ENCODE results near the gene CEMIP.

CEMIP gene

GRCh38 chr15:80989518-80990478 is 210.6 kb downstream of the CEMIP start, which contains the start of gene MESD:
Gene MESD, minus strand, starts transcription at chr15:80989819. Its CDS starts 28 bp downstream, at chr15:80989791.
- no peak for FAIRE-seq

DNA sequence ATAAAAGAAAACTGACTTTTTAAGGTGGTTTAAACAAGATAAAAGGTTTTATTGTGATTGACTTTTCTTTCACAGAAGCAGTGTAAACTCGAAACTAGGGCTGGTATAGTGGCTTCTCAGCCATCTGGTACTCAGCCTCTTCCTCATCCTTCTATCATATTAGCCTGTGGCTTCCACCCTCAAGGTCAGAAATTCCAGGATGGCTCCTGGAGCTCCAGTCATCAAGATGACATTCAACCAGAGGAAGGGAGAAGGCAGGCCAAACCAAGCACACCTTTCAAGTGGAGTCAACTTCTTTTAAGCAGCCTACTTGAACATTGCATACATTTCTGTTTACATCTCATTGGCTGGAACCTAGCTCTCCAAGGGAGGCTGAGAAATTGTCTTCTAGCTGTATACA is 211.8 kb downstream of the CEMIP start:
- no peak for FAIRE-seq

GRCh38 chr15:80991421-80991820 is 212.3 kb downstream of the CEMIP start:
- no peak for FAIRE-seq

DNA sequence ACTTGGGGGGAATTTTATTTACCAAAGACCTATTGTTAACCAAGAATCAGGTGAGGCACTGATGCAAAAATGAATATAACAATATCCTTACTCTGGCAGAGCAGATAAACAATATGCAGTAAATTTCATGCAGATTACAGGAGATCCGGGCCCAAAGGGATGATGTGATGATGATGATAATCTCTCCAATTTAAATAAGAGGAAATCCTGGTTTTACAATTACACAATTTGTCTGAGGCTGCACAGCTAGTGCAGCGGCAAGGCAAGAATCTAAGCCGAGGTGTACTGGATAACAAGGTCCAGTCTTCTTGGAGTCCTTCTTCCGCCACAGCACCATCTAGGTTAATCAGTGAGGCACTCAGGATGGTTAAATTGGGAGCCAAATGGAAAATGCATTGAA is 212.8 kb downstream of the CEMIP start:
- FAIRE-seq, result no peak

GRCh38 chr15:80992441-80992840 is 213.3 kb downstream of the CEMIP start:
- FAIRE-seq, result no peak

DNA sequence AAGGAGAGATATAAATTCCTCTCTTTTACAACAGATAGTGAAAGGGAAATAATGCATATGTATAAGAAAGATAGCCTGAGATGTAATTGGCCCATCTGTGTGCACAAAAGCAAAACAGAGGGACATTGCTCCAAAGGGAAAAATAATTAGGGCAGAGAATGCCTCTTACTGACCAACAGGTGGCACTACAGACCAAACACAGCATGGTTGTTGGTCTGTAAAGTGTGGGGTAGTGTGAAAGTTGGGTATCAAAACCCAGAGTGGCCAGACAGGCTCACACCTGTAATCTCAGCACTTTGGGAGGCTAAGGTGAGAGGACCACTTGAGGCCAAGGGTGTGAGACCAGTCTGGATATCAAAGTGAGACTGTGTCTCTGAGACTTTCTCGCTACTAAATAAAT is 217.1 kb downstream of the CEMIP start:
- no peak for FAIRE-seq

GRCh38 chr15:80997692-80998091 is 218.5 kb downstream of the CEMIP start:
- no peak for FAIRE-seq

GRCh38 chr15:80998251-80998650 is 219.1 kb downstream of the CEMIP start:
- no peak for FAIRE-seq

DNA sequence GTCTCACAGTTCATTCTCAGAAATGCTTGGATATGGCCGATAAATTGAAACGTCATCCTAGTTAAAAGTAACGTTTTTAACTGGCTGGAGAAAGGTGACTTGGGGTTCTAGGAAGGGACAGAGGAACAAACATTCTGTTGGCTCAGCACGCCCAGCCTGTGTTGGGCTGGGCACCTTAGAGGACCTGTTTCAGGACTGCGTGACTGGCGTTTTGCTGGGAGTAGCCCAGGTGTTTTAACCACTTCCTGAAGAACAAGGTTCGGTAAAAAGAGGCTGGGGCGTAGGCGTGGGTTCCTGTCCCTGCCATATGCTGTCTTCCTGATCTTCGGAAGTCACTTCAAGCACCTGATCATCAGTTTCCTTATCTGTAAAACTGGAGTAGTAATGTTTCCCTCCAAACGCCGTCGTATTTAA is 220.5 kb downstream of the CEMIP start:
- FAIRE-seq, result no peak

GRCh38 chr15:81000144-81000623 is 221.0 kb downstream of the CEMIP start:
- FAIRE-seq, result no peak

DNA sequence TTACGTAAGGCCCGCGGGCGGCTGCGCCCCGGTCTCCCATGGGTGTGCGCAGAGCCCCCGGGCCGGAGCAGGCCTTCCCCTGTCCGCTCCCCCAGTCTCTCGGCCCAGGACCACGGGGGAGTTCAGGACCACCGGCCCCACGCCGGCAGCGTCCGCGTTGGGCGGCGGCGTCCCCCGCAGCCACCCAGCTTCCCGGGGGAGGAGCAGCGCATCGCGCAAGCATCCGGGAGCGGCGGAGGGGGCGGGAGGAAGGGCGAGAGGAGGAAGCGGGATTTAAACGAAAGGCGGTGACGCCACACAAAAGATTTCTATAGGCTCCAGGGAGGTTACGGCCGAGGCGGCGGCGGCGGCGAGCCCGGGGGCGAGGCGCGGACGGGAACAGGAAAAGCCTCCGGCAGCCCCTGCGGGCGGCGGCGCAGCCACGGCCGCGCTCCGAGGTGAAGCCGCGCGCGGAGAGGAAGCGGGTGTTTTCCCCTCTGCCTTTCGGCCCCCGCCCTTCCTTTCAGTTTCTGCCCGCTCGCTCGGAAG is 221.5 kb downstream of the CEMIP start, which contains the start of gene TLNRD1:
TLNRD1 (plus strand) TSS at position 300 of the 528 bp plus-strand sequence. CDS start 1,349 bp downstream, outside the sequence.
- no peak for FAIRE-seq
